Coronary artery (tissue), 2 donors: Measurements from ENCODE around the gene KCNJ12.
A peak's percentile ranks its signal among the peaks of the same experiment; 100 is the strongest.
"Not testable (repeated sequence)": the region's sequence is repeated elsewhere in the genome, so short reads cannot be mapped to it uniquely, and the experiment has no call there.

Experiments used
- DNase-seq: peaks from one replicate; pipeline ENCODE4 v3.0.0-alpha.2; 2017; ENCODE audit warnings: low spot score
- H3K27ac ChIP-seq, 2 donors: fragments of 200-600 bp; sonication (generic); one replicate each; pipeline ENCODE4 v1.5.1; 2016 to 2019
- H3K4me3 ChIP-seq: fragments of 200-600 bp; sonication (generic); 2 replicates; pipeline ENCODE4 v1.5.1; 2016; ENCODE audit warnings: mild to moderate bottlenecking, moderate library complexity
- TF ChIP-seq, protein P1 (sequence below): fragments of 200-600 bp; sonication (generic); IDR thresholded peaks from one replicate; pipeline ENCODE4 v1.5.1; 2019; ENCODE audit warnings: antibody characterized with exemption

KCNJ12 gene

DNA sequence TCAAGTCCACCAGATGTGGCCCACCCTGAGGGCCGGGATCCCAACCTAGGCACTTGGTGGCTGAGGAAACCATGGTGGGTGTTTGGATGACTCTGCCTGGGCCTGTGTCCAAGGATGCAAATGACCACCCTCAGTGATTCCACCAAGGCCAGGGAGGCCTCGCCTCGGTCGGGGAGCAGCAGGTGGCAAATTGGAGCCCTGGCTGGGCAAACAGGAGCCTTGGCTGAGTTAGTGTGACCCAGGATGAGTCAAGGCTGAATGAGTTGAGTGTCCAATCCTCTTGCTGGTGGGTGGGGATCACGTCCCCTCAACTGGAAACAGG, 62.8 kb downstream of the KCNJ12 start:
- not testable (repeated sequence) for H3K4me3 ChIP-seq, H3K27ac ChIP-seq, DNase-seq

DNA sequence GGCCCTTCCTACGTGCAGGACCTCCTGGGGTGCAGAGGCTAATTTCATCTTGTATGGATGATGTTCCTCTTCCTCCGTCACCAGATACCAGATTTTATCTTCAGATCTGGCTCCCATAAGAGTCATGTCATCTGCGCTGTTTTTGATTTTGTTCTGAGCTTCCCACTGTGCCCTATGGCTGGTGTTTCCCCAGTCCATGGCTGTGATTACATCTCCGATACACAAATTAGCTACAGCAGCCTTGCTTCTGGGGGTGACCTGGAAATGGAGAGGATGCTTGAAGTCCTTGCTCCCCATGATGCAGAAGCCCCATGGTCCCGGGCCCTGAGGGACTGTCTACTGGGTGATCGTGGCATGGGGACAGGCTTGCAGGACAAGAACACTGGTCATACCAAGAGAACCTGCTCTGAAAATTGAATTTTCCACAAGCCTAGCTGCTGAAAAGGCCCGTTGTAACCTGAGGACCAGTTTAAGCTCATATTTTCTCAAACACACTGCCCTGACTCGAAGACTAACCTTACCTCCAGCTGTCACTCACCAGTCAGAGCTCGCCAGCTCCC, 69.0 kb downstream of the KCNJ12 start:
- no peak for DNase-seq
- Histone ChIP-seq H3K4me3 (no peak overlapping the region), H3K27ac (no peak overlapping the region)
- TF ChIP-seq, protein P1, sequence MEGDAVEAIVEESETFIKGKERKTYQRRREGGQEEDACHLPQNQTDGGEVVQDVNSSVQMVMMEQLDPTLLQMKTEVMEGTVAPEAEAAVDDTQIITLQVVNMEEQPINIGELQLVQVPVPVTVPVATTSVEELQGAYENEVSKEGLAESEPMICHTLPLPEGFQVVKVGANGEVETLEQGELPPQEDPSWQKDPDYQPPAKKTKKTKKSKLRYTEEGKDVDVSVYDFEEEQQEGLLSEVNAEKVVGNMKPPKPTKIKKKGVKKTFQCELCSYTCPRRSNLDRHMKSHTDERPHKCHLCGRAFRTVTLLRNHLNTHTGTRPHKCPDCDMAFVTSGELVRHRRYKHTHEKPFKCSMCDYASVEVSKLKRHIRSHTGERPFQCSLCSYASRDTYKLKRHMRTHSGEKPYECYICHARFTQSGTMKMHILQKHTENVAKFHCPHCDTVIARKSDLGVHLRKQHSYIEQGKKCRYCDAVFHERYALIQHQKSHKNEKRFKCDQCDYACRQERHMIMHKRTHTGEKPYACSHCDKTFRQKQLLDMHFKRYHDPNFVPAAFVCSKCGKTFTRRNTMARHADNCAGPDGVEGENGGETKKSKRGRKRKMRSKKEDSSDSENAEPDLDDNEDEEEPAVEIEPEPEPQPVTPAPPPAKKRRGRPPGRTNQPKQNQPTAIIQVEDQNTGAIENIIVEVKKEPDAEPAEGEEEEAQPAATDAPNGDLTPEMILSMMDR, result no peak

DNA sequence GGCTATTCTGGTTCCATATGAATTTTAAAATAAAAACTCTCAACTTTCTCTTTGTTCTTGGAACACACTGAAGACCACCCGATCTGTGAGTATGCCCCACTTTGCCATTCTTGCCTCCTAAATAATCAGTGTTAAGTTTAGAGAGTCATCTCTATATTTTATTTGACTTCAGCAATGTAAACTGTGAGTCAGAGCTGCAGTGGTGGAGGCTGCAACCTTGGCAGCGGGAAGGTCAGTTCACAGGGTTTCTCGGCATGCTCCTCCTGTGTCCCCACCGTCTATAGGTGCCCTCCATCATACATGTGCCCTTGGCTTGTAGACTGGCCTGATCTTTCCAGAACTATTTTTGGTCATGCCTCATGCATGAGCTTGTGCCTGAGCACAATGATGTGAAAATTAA, 71.4 kb downstream of the KCNJ12 start:
- not testable (repeated sequence) for H3K27ac ChIP-seq, DNase-seq, H3K4me3 ChIP-seq

DNA sequence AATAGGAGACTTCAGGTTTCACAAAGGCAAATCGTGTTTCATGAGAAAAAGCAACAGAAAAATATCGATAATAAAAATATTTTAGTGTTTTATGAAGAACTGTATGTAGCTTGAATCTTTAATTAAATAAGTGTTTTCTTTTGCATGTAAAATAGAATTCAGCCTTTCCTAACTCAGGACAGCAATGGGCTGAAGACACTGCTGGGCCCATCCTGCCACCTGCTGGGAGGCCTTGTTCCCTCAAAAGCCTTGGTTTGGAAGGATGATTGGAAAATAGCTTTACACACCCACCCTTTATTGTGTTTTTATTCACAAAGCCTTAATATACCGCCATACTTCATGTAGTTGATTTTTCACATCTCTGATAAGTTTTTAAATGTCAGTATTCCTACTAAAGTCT, 73.7 kb downstream of the KCNJ12 start:
- not testable (repeated sequence) for H3K4me3 ChIP-seq, H3K27ac ChIP-seq, DNase-seq

DNA sequence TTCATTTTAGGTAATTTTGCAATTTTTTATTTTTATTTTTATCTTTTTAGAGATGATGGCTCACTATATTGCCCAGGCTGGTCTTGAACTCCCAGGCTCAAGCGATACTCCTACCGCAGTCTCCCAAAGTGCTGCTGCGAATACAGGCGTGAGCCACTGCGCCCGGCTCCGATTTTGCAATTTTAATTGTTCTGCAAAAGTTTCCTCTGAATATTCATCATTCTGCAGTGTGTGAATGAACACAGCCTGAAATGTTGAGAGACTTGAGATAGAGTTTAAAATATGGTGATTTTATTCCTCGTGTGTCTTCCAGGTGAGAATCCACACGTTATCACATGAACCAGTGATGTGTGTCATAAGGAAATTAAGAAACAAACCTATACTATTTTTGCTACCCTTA, 75.8 kb downstream of the KCNJ12 start:
- peak; percentile 31 for DNase-seq
- H3K4me3 ChIP-seq, result peak overlapping the region; percentile 69
- TF ChIP-seq, protein P1, result no peak
- H3K27ac ChIP-seq, result no peak overlapping the region

DNA sequence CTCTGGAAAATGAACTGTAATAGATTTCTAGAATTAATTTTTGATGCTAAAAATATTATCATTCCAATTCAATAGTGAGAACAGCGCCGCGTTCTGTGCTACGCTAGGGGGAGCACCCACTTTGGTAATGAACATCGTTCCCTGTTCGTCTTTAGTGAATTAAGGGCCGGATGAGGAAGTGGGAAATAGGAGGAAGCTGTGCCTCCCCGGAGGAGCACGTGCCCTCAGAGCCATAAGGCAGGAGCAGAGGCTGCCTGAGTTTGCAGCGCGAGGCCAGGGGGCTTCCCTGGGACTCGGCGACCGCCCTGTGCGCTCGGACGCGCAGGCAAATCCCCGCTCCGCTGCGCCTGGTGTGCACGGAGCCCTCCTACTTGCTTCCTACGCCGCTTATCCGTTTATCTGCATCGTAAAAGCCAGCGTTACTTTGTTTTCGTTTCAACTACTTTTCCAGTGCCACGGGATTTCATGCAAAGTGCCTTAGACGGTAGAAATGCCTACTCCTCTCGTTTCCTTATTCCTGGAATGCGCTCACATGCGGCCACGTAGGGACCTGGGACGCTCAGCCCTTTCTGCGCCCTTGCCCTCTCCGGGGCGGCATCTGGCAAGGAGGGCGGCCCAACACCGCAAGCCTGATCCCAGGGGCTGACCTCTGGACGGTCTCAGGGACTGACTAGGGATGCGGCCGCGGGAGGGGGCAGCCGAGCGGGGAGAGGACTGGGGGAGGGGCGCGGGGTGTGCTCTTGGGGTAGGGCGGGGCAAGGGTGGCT, 76.4 kb downstream of the KCNJ12 start:
- H3K4me3 ChIP-seq, result peak overlapping the region; percentile 69
- TF ChIP-seq, protein P1, result peak; percentile 32
- peak overlapping the region in 1 of 2 donors; percentile 33 for H3K27ac ChIP-seq

DNA sequence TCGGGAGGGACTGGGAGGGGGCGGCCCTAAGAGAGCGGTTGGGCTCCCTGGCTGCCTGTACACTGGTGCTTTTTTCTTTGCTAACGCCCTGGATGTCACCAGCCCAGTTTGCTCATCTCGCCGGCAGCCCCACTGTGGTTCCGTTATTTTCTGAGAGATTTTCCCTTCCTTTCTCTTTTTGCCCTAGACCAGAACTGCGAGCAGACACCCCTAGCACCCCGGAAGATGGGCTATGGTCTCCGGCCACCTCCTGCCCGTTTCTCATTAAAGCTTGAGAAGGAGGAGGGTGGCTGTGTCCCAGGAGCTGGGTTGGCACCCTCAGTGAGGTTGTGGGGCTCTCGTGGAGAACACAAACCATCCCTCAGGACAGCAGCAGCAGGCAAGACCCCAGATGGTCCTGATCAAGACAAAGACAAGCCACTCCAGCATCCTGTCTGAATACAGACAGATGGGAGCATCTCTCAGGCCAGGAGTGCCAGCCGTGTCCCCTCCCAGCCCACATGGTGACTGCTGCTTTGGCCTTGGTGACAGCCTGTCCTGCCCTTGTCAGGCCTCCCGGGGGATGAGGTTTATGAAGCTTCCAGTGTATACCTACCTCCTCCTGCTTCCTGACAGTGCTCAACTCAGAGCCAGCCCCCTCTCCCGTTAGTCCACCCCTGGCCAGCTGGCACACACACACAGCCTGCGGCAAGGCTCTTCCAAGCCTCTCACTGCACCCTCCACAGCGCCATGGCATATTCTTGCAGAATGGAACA, 77.2 kb downstream of the KCNJ12 start:
- peak overlapping the region in 1 of 2 donors; percentile 33 for H3K27ac ChIP-seq

More for the DNA sequence above, 76.4 kb downstream of the KCNJ12 start:
- DNase-seq, result peak; percentile 75

DNA sequence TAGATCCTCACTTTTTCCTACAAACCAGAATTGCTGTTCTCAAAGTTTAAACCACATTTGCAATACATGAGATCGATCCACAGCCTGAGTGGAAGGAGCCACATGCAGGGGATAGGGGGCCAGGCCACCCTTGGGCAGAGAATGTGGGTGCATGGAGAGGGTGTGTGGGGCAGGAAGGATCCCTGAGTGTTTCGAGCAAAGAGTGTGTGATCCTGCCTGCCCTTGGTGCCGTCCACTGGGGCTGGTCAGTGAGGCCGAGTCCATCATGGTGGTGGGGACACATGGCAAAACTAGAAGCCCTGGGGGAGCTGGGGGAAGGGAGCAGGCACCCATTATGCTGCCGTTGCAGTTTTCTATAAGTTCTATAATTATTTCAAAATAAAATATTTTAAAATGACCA, 77.8 kb downstream of the KCNJ12 start:
- H3K27ac ChIP-seq, H3K4me3 ChIP-seq: not testable (repeated sequence)
- DNase-seq, result peak; percentile 26

More for the DNA sequence above, 77.2 kb downstream of the KCNJ12 start:
- DNase-seq, result peak; percentile 71
- peak overlapping the region; percentile 69 for H3K4me3 ChIP-seq
- TF ChIP-seq, protein P1, result no peak

DNA sequence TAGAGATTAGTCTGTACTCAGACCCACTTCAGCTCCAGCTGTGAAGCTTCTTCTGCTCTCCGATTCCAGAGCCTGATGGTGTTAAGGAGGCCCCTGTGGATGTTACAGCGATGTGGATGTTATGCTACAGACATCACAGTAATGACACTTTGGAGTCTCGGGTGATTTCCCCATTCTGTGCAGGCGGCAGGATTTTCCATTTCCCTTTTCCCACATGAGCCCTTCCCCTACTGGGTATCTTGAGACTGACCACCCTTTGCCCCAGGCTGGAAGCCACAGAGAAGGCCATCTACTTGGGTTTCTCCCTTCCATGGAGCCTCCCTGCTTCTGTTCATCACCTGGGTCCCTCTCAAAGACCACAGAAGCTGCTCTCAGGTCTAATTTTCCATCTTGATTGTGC, 78.3 kb downstream of the KCNJ12 start:
- Histone ChIP-seq H3K27ac (no peak overlapping the region), H3K4me3 (no peak overlapping the region)
- TF ChIP-seq, protein P1, result no peak
- peak; percentile 65 for DNase-seq
